Measurements from ENCODE around the gene ANKRD2. TPM values are rescaled to one million over a fixed set of nuclear protein-coding genes. Genes with fewer than 3 reads are reported as not detected.

The ANKRD2 gene
- total and polyA plus RNA-seq, 10 of the 15 experiments (the other 5 are each of a cell fraction or from before 2014, with no cell fraction given), result 0.18 to 0.23 TPM; not detected in 8

- TF ChIP-seq MLLT1 (IDR thresholded peaks at IDR 0.05), result peak; percentile 94
- peak; percentile 69; the same call in 1 of the 2 replicates for TF ChIP-seq RAD51 (IDR thresholded peaks at IDR 0.05)
- no peak for TF ChIP-seq RAD21 (IDR thresholded peaks at IDR 0.05; ENCODE audit: insufficient read depth, low read depth, low read length)
- peak; percentile 54; the same call in 1 of the 2 replicates for TF ChIP-seq NBN (IDR thresholded peaks at IDR 0.05)
- TF ChIP-seq NR2F1 (conservative IDR thresholded peaks at IDR 0.05), result 0 out of 2 replicates have a peak, but pooled peaks have one; percentile 36
- TF ChIP-seq SREBF1 (IDR thresholded peaks at IDR 0.05; ENCODE audit: low read length), result no peak
- TF ChIP-seq SP1 (IDR thresholded peaks at IDR 0.05; ENCODE audit: low read depth, low read length), result peak; percentile 97
- TF ChIP-seq CREB1 (IDR thresholded peaks at IDR 0.05; ENCODE audit: low read depth), result peak; percentile 70
- peak; percentile 79; the same call in 1 of the 2 replicates for TF ChIP-seq IRF3 (IDR thresholded peaks at IDR 0.05)
- TF ChIP-seq E4F1 (IDR thresholded peaks at IDR 0.05; ENCODE audit: borderline replicate concordance, partially characterized antibody), result no peak
- peak; percentile 94; the same call in 1 of the 2 replicates for TF ChIP-seq ZNF592 (IDR thresholded peaks at IDR 0.05)
- TF ChIP-seq HDGF (IDR thresholded peaks at IDR 0.05), result 0 out of 2 replicates have a peak, but pooled peaks have one; percentile 41
- TF ChIP-seq RFX5 (IDR thresholded peaks at IDR 0.05; ENCODE audit: low read depth, low read length), result peak; percentile 34; the same call in 1 of the 2 replicates
- peak; percentile 74; the same call in 1 of the 2 replicates for TF ChIP-seq NFYB (IDR thresholded peaks at IDR 0.05; ENCODE audit: insufficient read depth, low read depth, low read length)
Observed at GRCh38 chr10:97632949-97633884, 60.6 kb downstream of the ANKRD2 start, which contains the start of gene MORN4 (continued).

Measured in GM12878 (cell line).